Measurements from ENCODE around the gene CYP2F1. TPM values are rescaled to one million over a fixed set of nuclear protein-coding genes. Genes with fewer than 3 reads are reported as not detected.

Gene CYP2F1
- total RNA-seq, 1 donor from 2014 or later, result not detected

GRCh38 chr19:41175801-41176777, 61.9 kb downstream of the CYP2F1 start:
- DNase-seq (ENCODE audit: low spot score), result peak; percentile 98

Other genes with a start within 250 kb of the CYP2F1 start
- 0.24 TPM for gene CYP2A7, start 232.2 kb upstream of the CYP2F1 start, total RNA-seq (ENCODE audit: insufficient read depth, low replicate concordance)
- 0.48 TPM for gene CYP2B6, start 123.2 kb upstream of the CYP2F1 start, total RNA-seq (ENCODE audit: insufficient read depth, low replicate concordance)
- not detected for gene CYP2A13, start 26.0 kb upstream of the CYP2F1 start, total RNA-seq (ENCODE audit: insufficient read depth, low replicate concordance)
- 1.2 TPM for gene CYP2S1, start 78.8 kb downstream of the CYP2F1 start, total RNA-seq (ENCODE audit: insufficient read depth, low replicate concordance)
- gene AXL, start 104.8 kb downstream of the CYP2F1 start, total RNA-seq (ENCODE audit: insufficient read depth, low replicate concordance), result 104 TPM
- 56.8 TPM for gene HNRNPUL1, start 149.9 kb downstream of the CYP2F1 start, total RNA-seq (ENCODE audit: insufficient read depth, low replicate concordance)
- 5.1 TPM for gene CCDC97, start 195.7 kb downstream of the CYP2F1 start, total RNA-seq (ENCODE audit: insufficient read depth, low replicate concordance)
- 13.2 TPM for gene TGFB1, start 239.5 kb downstream of the CYP2F1 start, total RNA-seq (ENCODE audit: insufficient read depth, low replicate concordance)
- gene B9D2, start 249.7 kb downstream of the CYP2F1 start, total RNA-seq (ENCODE audit: insufficient read depth, low replicate concordance), result 2.2 TPM

Data from umbilical cord (tissue), 2 donors.